ENCODE data around the gene SAMD9L. TPM values are rescaled to one million over a fixed set of nuclear protein-coding genes. Genes with fewer than 3 reads are reported as not detected.

Gene SAMD9L
- total and polyA plus RNA-seq, 2 experiments from 2014 or later: not detected

- H3K27ac ChIP-seq (ENCODE audit: low read depth): no peak overlapping the region
- H3K27me3 ChIP-seq (ENCODE audit: insufficient read depth): no peaks in the 10 kb centered on the region
- peak; percentile 17 for DNase-seq (ENCODE audit: low spot score)
- no peaks in the 10 kb centered on the region for H4K20me1 ChIP-seq (replicated peaks; ENCODE audit: insufficient read depth)
- H3K36me3 Mint-ChIP-seq (ENCODE audit: low read depth): no peaks in the 10 kb centered on the region
- H3K4me3 Mint-ChIP-seq: no peak overlapping the region
- no peak overlapping the region for H3K27ac Mint-ChIP-seq
- no peak overlapping the region for H3K4me3 ChIP-seq
- H2AFZ ChIP-seq: no peak overlapping the region
- H3K27me3 Mint-ChIP-seq (ENCODE audit: insufficient read depth, low read depth, poor library complexity): peaks cover 3% of the 10 kb centered on the region
- no peak for ATAC-seq
- H3K4me1 Mint-ChIP-seq: no peaks in the 10 kb centered on the region
- H3K4me2 ChIP-seq: no peak overlapping the region
- H3K79me2 ChIP-seq (replicated peaks; ENCODE audit: insufficient read depth): no peaks in the 10 kb centered on the region
- peaks cover 14% of the 10 kb centered on the region for H3K9me2 ChIP-seq (ENCODE audit: insufficient read depth)
- TF ChIP-seq JUNB (IDR thresholded peaks at IDR 0.05; ENCODE audit: unreplicated experiment) (no peak), CTCF (conservative IDR thresholded peaks at IDR 0.05; ENCODE audit: low read depth in 2 of 2) (peak in 1 of 2 experiments; percentile 25; a peak in 2 of 4 replicates), STAT1 (IDR thresholded peaks at IDR 0.05; ENCODE audit: unreplicated experiment) (no peak)
- no peaks in the 10 kb centered on the region for H3F3A ChIP-seq (replicated peaks; ENCODE audit: low read depth)
- H3K9me3 Mint-ChIP-seq: peaks cover 6% of the 10 kb centered on the region; the same call in 1 of the 3 replicates
- no peaks in the 10 kb centered on the region for H3K36me3 ChIP-seq (ENCODE audit: insufficient read depth)
- H3K4me1 ChIP-seq (ENCODE audit: insufficient read depth): no peaks in the 10 kb centered on the region
Measured at GRCh38 chr7:93178213-93178612, 30.0 kb upstream of the SAMD9L start.

GRCh38 chr7:93176992-93177580, 28.9 kb upstream of the SAMD9L start:
- Histone ChIP-seq H3K27me3 (ENCODE audit: insufficient read depth) (no peaks in the 10 kb centered on the region), H2AFZ (no peak overlapping the region)

More at GRCh38 chr7:93176992-93177580, 28.9 kb upstream of the SAMD9L start:
- TF ChIP-seq NANOG (IDR thresholded peaks at IDR 0.05; ENCODE audit: borderline replicate concordance): no peak
- no peak for TF ChIP-seq REST (IDR thresholded peaks at IDR 0.05; ENCODE audit: unreplicated experiment)
- no peak for TF ChIP-seq ZNF114 (CRISPR knock-in tag; IDR thresholded peaks at IDR 0.05)
- TF ChIP-seq JUNB (IDR thresholded peaks at IDR 0.05; ENCODE audit: unreplicated experiment): no peak
- Mint-ChIP-seq H3K36me3 (ENCODE audit: low read depth) (no peaks in the 10 kb centered on the region), H3K9me3 (peaks cover 12% of the 10 kb centered on the region), H3K4me1 (no peaks in the 10 kb centered on the region), H3K27me3 (ENCODE audit: insufficient read depth, low read depth, poor library complexity) (peaks cover 3% of the 10 kb centered on the region), H3K27ac (no peak overlapping the region), H3K4me3 (no peak overlapping the region)
- Histone ChIP-seq H3K4me1 (ENCODE audit: insufficient read depth) (no peaks in the 10 kb centered on the region), H3K4me2 (no peak overlapping the region), H3K36me3 (ENCODE audit: insufficient read depth) (no peaks in the 10 kb centered on the region), H3K27ac (ENCODE audit: low read depth) (no peak overlapping the region), H3F3A (replicated peaks; ENCODE audit: low read depth) (no peaks in the 10 kb centered on the region), H4K20me1 (replicated peaks; ENCODE audit: insufficient read depth) (no peaks in the 10 kb centered on the region), H3K79me2 (replicated peaks; ENCODE audit: insufficient read depth) (no peaks in the 10 kb centered on the region), H3K9me2 (ENCODE audit: insufficient read depth) (peaks cover 14% of the 10 kb centered on the region), H3K4me3 (no peak overlapping the region)
- ATAC-seq (no peak), DNase-seq (ENCODE audit: low spot score) (no peak)

Data from GM23338 (cell line).